Ammon's horn (tissue), 1 donor: ENCODE data around the gene RDH5.

Experiments used
- DNase-seq: peaks from one replicate; pipeline ENCODE4 v3.0.0-alpha.2; 2016; ENCODE audit warnings: low spot score

Gene RDH5

GRCh38 chr12:55712700-55713415 is 7.3 kb upstream of the RDH5 start:
- DNase-seq, result no peak

- no peak for DNase-seq
These were observed 6.5 kb upstream of the RDH5 start for GRCh38 chr12:55713721-55714120.

GRCh38 chr12:55715169-55715764 is 4.9 kb upstream of the RDH5 start:
- DNase-seq, result no peak

GRCh38 chr12:55715833-55716581 is 4.2 kb upstream of the RDH5 start, which contains the start of gene BLOC1S1:
Gene BLOC1S1 (plus strand): TSS chr12:55716046. CDS start chr12:55716052, 6 bp downstream.
- DNase-seq, result peak; percentile 90

GRCh38 chr12:55716582-55716957 is 3.6 kb upstream of the RDH5 start:
- DNase-seq, result no peak

- DNase-seq, result no peak
These were observed 2.9 kb upstream of the RDH5 start for GRCh38 chr12:55717011-55718007.

GRCh38 chr12:55718015-55718414 is 2.2 kb upstream of the RDH5 start:
- DNase-seq, result no peak

- DNase-seq, result no peak
These were observed 1.4 kb upstream of the RDH5 start for GRCh38 chr12:55718624-55719275.

GRCh38 chr12:55719371-55719770 is 822 bp upstream of the RDH5 start:
- no peak for DNase-seq

- peak; percentile 88 for DNase-seq
These were observed 776 bp downstream of the RDH5 start for GRCh38 chr12:55720894-55721444.

GRCh38 chr12:55721601-55722213 is 1.5 kb downstream of the RDH5 start:
- no peak for DNase-seq

- no peak for DNase-seq
These were observed 2.8 kb downstream of the RDH5 start for GRCh38 chr12:55722948-55723347.

- DNase-seq, result no peak
These were observed 3.5 kb downstream of the RDH5 start for GRCh38 chr12:55723516-55724225.

GRCh38 chr12:55724226-55724939 is 4.2 kb downstream of the RDH5 start:
- peak; percentile 85 for DNase-seq

GRCh38 chr12:55724940-55725309 is 4.7 kb downstream of the RDH5 start:
- no peak for DNase-seq

GRCh38 chr12:55725556-55725955 is 5.4 kb downstream of the RDH5 start:
- no peak for DNase-seq

- DNase-seq, result no peak
These were observed 6.8 kb downstream of the RDH5 start for GRCh38 chr12:55726971-55727370.

- no peak for DNase-seq
These were observed 7.5 kb downstream of the RDH5 start for GRCh38 chr12:55727643-55728185.
